CD1c-positive myeloid dendritic cell (primary cell): ENCODE measurements around the gene GPX6.
"Not testable (repeated sequence)": the region's sequence is repeated elsewhere in the genome, so short reads cannot be mapped to it uniquely, and the experiment has no call there.

Experiments used
- DNase-seq: peaks from one replicate; pipeline ENCODE4 v3.0.0-alpha.2; 2016; ENCODE audit errors: extremely low spot score

Gene GPX6

DNA sequence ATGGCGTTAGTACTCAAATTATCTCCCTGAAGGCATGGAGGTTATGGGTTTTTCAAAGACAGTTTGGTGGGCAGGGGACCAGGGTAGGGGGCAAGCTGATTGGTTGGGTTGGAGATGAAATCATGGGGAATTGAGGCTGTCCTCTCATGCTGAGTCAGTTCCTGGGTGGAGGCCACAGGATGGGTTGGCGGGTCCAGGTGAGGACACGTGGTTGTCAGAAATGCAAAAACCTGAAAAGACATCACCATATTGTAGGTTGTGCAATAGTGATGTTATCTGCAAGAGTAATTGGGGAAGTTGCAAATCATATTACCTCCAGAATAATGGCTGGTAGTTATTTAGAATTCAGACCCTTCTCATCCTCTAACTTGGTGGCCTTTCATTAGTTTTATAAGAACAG, 30.1 kb downstream of the GPX6 start:
- DNase-seq = no peak

DNA sequence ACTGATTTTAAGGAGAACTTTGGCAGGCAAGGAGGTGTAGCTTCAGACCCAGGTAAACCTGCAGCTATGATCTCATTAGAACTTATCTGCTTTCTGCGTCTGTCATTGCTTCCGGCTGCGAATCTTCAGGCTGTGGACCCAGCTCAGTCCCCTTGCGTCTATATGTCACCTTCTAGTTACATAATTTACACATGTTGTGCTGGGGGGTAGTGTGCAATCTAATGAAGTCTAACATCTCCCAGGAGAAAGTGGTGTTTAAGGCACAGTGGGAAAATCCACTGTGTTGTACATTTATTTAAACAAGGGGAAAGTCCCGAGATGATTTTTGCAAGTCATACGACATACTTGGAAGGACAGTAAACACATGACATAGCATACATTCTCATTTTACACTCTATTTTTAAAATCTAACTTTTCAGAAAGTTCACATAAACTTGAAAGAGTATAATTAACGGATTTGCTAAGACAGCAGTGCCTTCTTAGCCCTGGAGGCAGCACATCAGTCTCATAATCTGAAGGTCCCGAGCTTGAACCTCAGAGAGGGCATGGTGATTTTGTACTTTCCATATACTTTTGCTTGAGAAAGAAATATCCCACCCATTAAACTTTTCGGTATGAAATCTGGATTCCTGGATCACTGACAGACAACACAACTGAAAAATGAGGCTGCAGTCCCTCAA, 35.2 kb downstream of the GPX6 start:
- no peak for DNase-seq

DNA sequence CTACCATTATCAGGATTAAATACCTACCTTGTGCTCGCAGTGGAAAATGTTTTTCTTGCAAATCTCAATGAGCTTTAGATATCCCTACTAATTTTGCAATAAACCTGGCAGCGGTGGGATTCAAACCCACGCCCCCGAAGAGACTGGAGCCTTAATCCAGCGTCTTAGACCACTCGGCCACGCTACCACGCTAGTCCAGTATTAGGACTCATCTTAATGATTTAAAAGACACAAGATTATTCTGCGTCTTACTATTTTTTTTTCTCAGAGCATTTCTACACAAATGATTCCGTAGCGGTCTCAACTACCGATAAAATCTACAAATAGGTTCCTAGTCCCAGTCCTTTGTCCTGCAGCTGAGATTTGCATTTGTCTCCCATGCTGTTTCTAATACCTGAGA, 37.1 kb downstream of the GPX6 start:
- no peak for DNase-seq

DNA sequence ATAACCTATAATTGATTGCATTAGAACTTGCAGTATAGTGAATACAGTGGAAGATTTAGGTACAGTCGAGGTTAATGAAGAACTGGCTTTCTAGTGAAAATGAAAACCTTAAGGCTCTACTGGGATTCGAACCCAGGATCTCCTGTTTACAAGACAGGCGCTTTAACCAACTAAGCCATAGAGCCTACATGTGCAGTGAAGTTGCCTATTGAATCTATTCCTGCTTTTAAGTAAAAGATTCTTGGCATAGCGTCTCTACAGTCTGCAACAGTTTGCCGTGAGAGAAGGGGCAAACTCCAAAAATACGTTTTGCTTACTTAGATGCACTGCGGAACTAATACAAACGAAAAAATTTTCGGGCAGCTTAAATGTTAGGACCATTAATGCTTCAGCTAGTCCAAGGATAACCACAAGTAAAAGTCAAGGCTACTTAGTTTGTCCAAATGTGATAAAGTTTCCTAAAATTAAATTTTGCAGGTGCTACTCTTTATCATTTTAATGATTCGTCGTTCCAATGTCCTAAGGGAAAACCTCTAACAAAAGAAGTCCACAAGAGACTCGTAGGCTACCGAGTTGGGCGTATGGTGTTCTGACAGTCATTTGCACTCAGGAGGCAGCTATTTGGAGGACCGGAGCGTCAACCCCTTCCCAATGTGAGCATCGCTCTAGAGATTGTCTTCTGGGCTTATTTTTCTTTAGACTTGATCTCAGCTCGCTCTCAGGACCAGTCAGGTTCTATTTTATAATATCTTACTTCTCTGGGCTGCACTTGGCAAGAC, 41.0 kb downstream of the GPX6 start:
- no peak for DNase-seq

DNA sequence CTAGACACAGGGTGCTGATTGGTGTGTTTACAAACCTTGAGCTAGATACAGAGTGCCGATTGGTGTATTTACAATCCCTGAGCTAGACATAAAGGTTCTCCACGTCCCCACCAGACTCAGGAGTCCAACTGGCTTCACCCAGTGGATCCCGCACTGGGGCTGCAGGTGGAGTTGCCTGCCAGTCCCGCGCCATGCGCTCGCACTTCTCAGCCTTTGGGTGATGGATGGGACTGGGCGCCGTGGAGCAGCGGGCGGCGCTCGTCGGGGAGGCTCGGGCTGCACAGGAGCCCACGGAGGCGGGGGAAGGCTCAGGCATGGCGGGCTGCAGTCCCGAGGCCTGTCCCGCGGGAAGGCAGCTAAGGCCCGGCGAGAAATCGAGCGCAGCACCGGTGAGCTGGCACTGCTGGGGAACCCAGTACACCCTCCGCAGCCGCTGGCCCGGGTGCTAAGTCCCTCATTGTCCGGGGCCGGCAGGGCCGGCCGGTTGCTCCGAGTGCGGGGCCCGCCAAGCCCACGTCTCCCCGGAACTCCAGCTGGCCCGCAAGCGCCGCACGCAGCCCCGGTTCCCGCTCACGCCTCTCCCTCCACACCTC, 46.3 kb downstream of the GPX6 start:
- DNase-seq = not testable (repeated sequence)

DNA sequence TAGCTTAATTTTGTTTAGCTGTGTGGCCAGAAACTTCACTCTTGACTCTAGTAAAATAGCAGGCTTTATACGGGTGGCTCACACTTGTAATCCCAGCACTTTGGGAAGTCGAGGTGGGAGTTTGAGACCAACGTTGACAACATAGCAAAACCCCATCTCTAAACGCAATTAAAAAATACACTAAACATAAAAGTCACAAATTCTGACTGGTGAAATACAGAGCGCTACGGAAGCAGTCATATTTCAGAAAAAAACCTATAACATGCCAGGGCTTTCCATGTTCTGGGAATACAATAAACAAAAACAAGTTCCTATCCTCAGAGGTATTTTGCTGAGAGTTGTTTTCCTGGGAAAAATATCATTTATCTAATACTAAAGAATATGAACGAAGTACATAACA, 47.5 kb downstream of the GPX6 start:
- DNase-seq = no peak

DNA sequence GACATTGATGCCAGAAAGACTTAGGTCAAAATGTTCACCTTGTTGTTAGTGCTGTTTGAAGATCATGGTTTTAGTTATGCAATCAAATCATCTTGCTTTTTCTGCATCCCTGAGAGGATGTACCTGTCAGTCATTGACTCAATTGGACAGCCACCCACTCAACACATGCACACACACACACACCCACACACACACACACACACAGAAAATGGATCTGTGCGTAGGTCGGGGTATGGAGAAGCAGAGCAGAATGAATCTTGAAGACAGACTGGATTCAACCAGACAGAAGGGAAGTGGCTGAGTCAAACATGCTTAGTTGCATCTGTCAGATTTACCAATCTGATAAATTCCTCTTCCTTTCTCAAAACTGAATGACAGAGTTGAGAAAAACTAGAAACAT, 53.2 kb downstream of the GPX6 start:
- no peak for DNase-seq

DNA sequence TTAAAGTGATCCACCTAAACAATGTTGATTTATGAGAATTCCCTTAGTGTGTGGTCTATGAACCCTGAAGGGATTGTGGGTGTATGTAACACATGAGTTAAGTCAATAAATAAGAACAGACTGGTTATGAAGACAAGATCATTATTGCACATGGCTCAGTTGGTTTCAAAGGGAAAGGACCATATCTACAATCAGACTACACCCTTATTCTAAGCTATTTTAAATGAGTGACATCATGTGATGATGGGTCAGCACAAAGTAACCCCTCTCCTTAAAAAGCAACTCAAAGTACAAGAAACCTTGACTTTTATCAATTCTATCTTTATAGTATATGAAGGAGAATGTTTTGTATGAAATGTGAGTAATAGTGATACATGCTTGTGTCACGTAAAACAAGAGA, 57.0 kb downstream of the GPX6 start:
- DNase-seq = no peak
